PFSK-1 (cell line): ENCODE measurements around the gene TRPM2. TPM values are rescaled to one million over a fixed set of nuclear protein-coding genes. Genes with fewer than 3 reads are reported as not detected.

Source experiments
- FOXP2 ChIP-seq: optimal IDR thresholded peaks from 2 replicates; pipeline ENCODE3; 2011; ENCODE audit warnings: borderline replicate concordance, control low read depth, inconsistent platforms; ENCODE audit not compliant: insufficient read depth; ENCODE audit errors: extremely low read length, extremely low read depth
- POLR2AphosphoS5 ChIP-seq: IDR thresholded peaks from 2 replicates; pipeline ENCODE4 v1.6.1; 2012; ENCODE audit warnings: low read depth, mild to moderate bottlenecking, control low read depth, low read length, moderate library complexity
- REST ChIP-seq, 2 experiments: IDR thresholded peaks; 2 replicates each; pipeline versions ENCODE4 v1.6.1 to v1.8.0; 2011 to 2012; ENCODE audit warnings: low read depth in 2 of 2, low read length in 2 of 2, control low read depth in 1 of 2, inconsistent platforms in 1 of 2, mild to moderate bottlenecking in 1 of 2, moderate library complexity in 1 of 2; ENCODE audit not compliant: insufficient read depth in 1 of 2
- SIN3A ChIP-seq: IDR thresholded peaks from 2 replicates; pipeline ENCODE4 v1.6.1; 2012; ENCODE audit warnings: mild to moderate bottlenecking, low read length, moderate library complexity, borderline replicate concordance; ENCODE audit not compliant: insufficient read depth
- TAF1 ChIP-seq: IDR thresholded peaks from 2 replicates; pipeline ENCODE4 v1.6.1; 2012; ENCODE audit warnings: low read length, control low read depth, borderline replicate concordance; ENCODE audit not compliant: insufficient read depth
- polyA plus RNA-seq: library from polyadenylated mRNA; unstranded; fragments of >200 nt; gene quantifications from one replicate; pipeline ENCODE4 v1.2.1, GENCODE V29; 2012; ENCODE audit warnings: low read depth, missing spikeins; ENCODE audit not compliant: insufficient read length

The TRPM2 gene
- 49.8 TPM for polyA plus RNA-seq

DNA sequence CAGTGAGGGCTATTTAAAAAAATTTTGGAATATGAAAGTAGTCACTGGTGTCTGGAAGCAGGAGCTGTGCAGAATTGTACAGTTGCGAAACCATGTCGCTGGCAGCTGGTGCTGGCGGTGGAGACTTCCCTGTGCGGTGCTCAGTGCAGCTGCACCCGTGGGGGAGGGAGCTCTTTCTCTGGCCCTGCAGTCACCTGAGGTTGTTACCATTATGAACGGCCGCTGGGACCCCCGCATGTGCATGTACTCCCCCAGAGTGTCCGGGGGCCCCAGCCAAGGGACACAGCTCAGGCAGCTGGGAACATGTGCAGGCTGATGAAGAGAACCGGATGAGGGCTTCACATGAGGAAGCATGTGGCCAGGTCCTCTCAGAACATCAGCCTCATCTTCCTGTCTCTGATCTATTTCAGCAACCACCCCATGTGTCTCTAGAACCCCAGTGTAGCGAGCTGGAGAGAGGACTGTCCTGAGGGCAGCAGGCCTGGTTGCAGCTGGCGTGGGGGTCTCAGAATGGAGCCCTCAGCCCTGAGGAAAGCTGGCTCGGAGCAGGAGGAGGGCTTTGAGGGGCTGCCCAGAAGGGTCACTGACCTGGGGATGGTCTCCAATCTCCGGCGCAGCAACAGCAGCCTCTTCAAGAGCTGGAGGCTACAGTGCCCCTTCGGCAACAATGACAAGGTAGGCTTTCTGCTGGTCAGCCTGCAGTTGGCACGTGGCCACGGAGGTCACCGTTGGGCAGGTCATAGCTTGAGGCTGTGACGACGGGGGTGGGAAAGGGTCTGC is at the start of gene TRPM2:
TSS of gene TRPM2 (plus strand) at position 431 of the 780 bp plus-strand sequence. CDS start at position 511, 80 bp downstream.
- TF ChIP-seq SIN3A: no peak
- no peak for TF ChIP-seq FOXP2
- TF ChIP-seq REST (IDR thresholded peaks at IDR 0.05; ENCODE audit: insufficient read depth in 1 of 2, low read depth in 2 of 2, low read length in 2 of 2): no peak
- TF ChIP-seq TAF1: no peak
- TF ChIP-seq POLR2AphosphoS5: no peak

- TF ChIP-seq SIN3A (no peak), FOXP2 (no peak), REST (IDR thresholded peaks at IDR 0.05; ENCODE audit: insufficient read depth in 1 of 2, low read depth in 2 of 2, low read length in 2 of 2) (no peak)
Observed at GRCh38 chr21:44304011-44304616, 49.3 kb upstream of the TRPM2 start.

GRCh38 chr21:44304877-44305293 is 48.5 kb upstream of the TRPM2 start:
- no peak for TF ChIP-seq REST (IDR thresholded peaks at IDR 0.05; ENCODE audit: insufficient read depth in 1 of 2, low read depth in 2 of 2, low read length in 2 of 2)
- no peak for TF ChIP-seq TAF1
- TF ChIP-seq SIN3A: no peak
- no peak for TF ChIP-seq FOXP2
- no peak for TF ChIP-seq POLR2AphosphoS5

GRCh38 chr21:44305691-44306090 is 47.7 kb upstream of the TRPM2 start:
- TF ChIP-seq REST (IDR thresholded peaks at IDR 0.05; ENCODE audit: insufficient read depth in 1 of 2, low read depth in 2 of 2, low read length in 2 of 2) (no peak), POLR2AphosphoS5 (no peak), SIN3A (no peak), TAF1 (no peak), FOXP2 (no peak)
